22Rv1 (cell line): ENCODE measurements around the gene EIF4A3.

Experiments used
- CTCF ChIP-seq: fragments of 450-650 bp; IDR thresholded peaks from 2 replicates; pipeline ENCODE4 v1.5.1; 2017; ENCODE audit warnings: mild to moderate bottlenecking
- ZFX ChIP-seq: fragments of 450-650 bp; IDR thresholded peaks from 2 replicates; pipeline ENCODE4 v1.6.1; 2017; ENCODE audit warnings: antibody characterized with exemption, borderline replicate concordance

- no peak for TF ChIP-seq CTCF
- TF ChIP-seq ZFX: no peak
These were observed 27.0 kb upstream of the EIF4A3 start for GRCh38 chr17:80173916-80174315.
